Retina (tissue), 1 donor: ENCODE data around the gene KRT36.

Experiments used
- DNase-seq: peaks from one replicate; pipeline ENCODE4 v3.0.0-alpha.2; 2016

The KRT36 gene

GRCh38 chr17:41500131-41500911, 10.6 kb upstream of the KRT36 start:
- peak; percentile 40 for DNase-seq

GRCh38 chr17:41499714-41500113, 10.0 kb upstream of the KRT36 start:
- no peak for DNase-seq

GRCh38 chr17:41498276-41498675, 8.6 kb upstream of the KRT36 start:
- no peak for DNase-seq

- DNase-seq, result no peak
Observed at GRCh38 chr17:41496803-41497484, 7.2 kb upstream of the KRT36 start.

GRCh38 chr17:41494524-41494923, 4.8 kb upstream of the KRT36 start:
- no peak for DNase-seq

GRCh38 chr17:41492771-41493170, 3.1 kb upstream of the KRT36 start:
- DNase-seq, result no peak

GRCh38 chr17:41492351-41492750, 2.6 kb upstream of the KRT36 start:
- DNase-seq, result no peak

- no peak for DNase-seq
Observed at GRCh38 chr17:41491476-41491875, 1.8 kb upstream of the KRT36 start.

- DNase-seq, result no peak
Observed at GRCh38 chr17:41490000-41490990, 585 bp upstream of the KRT36 start.

- no peak for DNase-seq
Observed at GRCh38 chr17:41486809-41487530, 2.7 kb downstream of the KRT36 start.

- DNase-seq, result no peak
Observed at GRCh38 chr17:41486316-41486715, 3.4 kb downstream of the KRT36 start.

- no peak for DNase-seq
Observed at GRCh38 chr17:41484920-41485904, 4.5 kb downstream of the KRT36 start.

GRCh38 chr17:41483991-41484826, 5.5 kb downstream of the KRT36 start:
- no peak for DNase-seq

GRCh38 chr17:41483531-41483930, 6.2 kb downstream of the KRT36 start:
- no peak for DNase-seq

GRCh38 chr17:41481036-41481435, 8.7 kb downstream of the KRT36 start, which contains the start of gene KRT35:
KRT35 (minus strand) TSS chr17:41481151; CDS start chr17:41481097, 54 bp downstream.
- DNase-seq, result no peak

- DNase-seq, result no peak
Observed at GRCh38 chr17:41480581-41480980, 9.1 kb downstream of the KRT36 start.

- no peak for DNase-seq
Observed at GRCh38 chr17:41480136-41480535, 9.6 kb downstream of the KRT36 start.

- no peak for DNase-seq
Observed at GRCh38 chr17:41478237-41478636, 11.5 kb downstream of the KRT36 start.

GRCh38 chr17:41476866-41477815, 12.6 kb downstream of the KRT36 start:
- no peak for DNase-seq
